ENCODE results near the gene NANOS1.

NANOS1 gene

GRCh38 chr10:118998183-118998582 lies 31.3 kb upstream of the NANOS1 start:
- H3K4me3 ChIP-seq (ENCODE audit: low read length) = no peak overlapping the region
- TF ChIP-seq CTCF (conservative IDR thresholded peaks at IDR 0.05; ENCODE audit: low read length) = no peak
- DNase-seq (ENCODE audit: low read depth) = no peak

- DNase-seq (ENCODE audit: low read depth) = no peak
- TF ChIP-seq CTCF (conservative IDR thresholded peaks at IDR 0.05; ENCODE audit: low read length) = no peak
- H3K4me3 ChIP-seq (ENCODE audit: low read length) = no peak overlapping the region
Observed at GRCh38 chr10:119001717-119002500, 27.6 kb upstream of the NANOS1 start.

- DNase-seq (ENCODE audit: low read depth) = no peak
- no peak overlapping the region for H3K4me3 ChIP-seq (ENCODE audit: low read length)
- TF ChIP-seq CTCF (conservative IDR thresholded peaks at IDR 0.05; ENCODE audit: low read length) = no peak
Observed at GRCh38 chr10:119003572-119004289, 25.8 kb upstream of the NANOS1 start.

GRCh38 chr10:119005362-119006043 lies 24.0 kb upstream of the NANOS1 start:
- no peak for TF ChIP-seq CTCF (conservative IDR thresholded peaks at IDR 0.05; ENCODE audit: low read length)
- H3K4me3 ChIP-seq (ENCODE audit: low read length) = no peak overlapping the region
- no peak for DNase-seq (ENCODE audit: low read depth)

GRCh38 chr10:119006451-119007210 lies 22.9 kb upstream of the NANOS1 start:
- peak; percentile 27 for TF ChIP-seq CTCF (conservative IDR thresholded peaks at IDR 0.05; ENCODE audit: low read length)
- DNase-seq (ENCODE audit: low read depth) = peak; percentile 97
- no peak overlapping the region for H3K4me3 ChIP-seq (ENCODE audit: low read length)

- DNase-seq (ENCODE audit: low read depth) = no peak
- no peak for TF ChIP-seq CTCF (conservative IDR thresholded peaks at IDR 0.05; ENCODE audit: low read length)
- no peak overlapping the region for H3K4me3 ChIP-seq (ENCODE audit: low read length)
Observed at GRCh38 chr10:119007211-119007574, 22.3 kb upstream of the NANOS1 start.
